ENCODE results near the gene MON1A.

The MON1A gene

DNA sequence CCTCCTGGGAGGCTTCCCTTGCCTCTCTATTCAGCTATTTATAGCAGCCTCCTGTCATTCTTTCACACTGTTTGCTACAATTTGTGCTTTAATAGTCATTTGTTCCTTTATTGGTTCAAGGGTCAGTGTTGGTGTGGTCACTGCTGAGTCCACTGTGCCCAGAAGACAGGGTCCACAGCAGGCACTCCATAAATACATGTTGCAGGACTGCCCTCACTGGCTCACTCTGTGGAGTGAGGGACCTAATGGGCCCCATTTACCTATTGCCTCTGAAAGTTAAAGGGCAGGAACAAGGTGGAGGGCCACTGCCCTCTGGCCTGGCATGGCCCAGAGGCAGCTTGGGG is 42.7 kb downstream of the MON1A start:
- DNase-seq: no peak

GRCh38 chr3:49883998-49884397 is 45.6 kb downstream of the MON1A start:
- no peak for DNase-seq

DNA sequence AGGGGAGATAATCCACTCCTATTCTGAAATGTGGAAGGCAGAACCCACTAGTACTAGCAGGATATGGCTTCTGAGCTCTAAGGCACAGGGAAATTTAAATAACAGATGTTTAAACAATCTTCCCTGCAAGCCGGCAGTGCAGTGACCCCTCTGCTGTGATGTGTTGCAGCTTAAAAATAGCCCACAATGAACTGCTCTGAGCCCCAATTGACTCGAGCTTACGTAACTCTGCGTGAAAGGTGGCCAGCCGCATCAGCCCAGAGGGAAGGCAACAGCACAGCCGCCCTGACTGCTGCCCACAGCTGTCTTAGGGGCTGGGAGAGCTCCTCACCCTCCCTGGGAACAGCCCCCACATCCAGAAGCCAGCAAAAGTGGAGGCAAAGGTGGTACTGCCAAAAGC is 47.4 kb downstream of the MON1A start:
- no peak for DNase-seq

DNA sequence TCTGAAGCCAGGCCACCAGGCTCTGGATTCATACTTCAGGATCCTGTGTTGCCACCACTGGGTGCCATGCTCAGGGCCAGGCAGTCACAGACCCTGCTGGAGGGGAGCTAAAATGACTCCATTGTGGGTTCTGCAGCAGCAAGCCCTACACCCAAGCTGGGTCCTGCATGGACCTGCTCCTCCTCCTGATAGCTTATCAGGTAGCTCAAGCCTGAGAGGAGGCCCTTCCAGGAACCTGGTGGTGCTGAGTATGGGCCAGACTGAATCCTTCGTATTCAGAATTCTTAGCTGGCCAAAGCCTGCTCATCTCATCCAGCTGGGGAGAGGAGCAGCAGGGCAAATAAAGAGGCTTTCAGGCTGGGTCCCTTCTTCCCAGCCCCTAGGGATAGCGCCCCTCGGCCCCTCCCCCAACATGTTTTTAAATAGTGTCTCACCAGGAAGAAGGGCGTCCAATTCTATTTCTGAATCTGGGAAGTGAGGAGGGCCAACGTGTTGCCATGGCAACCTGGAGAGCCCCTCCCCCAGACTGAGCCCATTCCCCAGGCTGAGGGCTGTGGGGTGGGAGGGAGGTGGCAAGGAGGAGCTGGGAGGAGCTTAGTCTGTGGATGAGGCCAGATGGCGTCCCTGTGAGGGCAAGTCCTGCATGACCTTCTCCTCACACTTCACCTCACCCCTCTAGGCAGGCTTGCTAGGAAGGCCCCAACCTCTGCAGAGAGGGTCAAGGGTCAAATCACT is 48.9 kb downstream of the MON1A start:
- DNase-seq: no peak

DNA sequence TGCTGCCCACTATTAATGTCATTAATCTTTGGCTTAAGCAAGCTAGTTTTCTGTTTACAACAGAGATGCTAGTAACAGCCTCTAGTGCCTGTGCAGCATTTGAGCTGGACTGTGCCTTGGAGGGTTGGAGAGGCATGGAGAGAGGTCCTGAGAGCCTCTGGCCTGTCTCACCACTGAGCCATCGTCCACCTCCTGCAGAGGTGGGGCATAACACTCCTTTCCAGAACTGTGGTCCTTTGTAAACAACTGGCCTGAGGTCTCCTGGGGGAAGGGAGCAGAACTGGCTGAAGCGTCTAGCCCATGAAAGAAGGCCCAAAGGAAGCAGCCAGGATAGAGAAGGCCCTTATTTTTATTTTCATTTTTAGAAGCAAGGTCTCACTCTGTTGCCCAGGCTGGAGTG is 49.9 kb downstream of the MON1A start:
- DNase-seq: no peak

GRCh38 chr3:49878686-49879085 is 50.9 kb downstream of the MON1A start:
- no peak for DNase-seq

DNA sequence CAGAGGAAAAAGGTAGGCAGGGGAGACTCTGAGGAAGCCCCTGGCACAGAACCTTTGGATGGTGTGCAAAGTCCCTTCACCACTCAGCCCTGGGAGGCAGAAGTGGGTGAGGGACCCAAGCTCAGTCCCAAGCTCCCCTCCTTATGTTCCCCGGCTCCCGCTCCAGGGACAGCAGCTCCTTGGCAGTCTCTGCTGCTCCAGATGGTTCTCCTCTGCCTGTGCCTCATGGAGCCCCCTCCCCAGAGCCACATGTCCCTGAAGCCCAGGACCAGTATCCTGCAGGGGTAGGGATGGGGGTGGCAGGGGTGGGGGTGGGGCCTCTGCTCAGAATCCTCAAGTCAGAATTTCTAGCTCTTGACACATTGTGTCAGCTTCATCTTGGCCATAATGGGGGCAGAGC is 51.9 kb downstream of the MON1A start:
- DNase-seq: no peak

DNA sequence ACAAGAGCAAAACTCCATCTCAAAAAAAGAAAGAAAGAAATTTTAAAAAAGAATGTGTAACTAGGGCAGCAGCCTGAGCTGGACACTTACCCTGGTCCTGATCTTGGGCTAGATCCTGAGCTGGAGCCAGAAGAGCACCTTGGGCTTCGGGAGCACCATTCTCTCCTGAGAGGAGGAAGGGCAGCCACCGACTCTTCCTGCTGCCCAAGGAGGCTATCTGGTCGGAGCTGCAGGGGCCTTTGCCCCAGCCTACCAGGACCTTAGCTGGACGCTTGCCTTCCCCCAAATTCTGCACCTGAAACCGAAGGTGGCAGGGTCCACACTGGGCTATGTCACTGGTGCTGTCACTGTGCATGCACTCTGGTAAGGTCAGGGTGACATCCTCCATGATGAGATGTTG is 53.0 kb downstream of the MON1A start:
- no peak for DNase-seq

DNA sequence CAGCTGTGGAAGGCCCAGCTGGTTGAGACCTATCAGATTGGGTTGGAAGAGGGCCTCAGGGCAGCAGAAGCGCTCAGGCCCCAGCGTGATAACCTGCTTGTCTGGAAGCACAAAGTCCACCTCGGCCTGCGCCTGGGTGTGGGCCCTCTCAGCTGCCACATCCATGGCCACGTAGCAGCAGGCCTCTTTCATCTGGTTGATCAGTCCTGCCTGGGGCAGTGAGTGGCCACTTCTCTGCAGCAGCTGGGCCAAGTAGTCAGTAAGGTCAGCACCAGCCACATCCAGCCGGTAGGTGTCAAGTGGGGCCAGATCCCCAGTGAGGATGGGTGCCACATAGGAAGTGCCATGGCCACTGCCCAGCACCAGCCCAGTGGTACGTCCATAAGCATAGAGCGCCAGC is 56.0 kb downstream of the MON1A start:
- no peak for DNase-seq

- peak; percentile 37 for DNase-seq
These were observed 56.8 kb downstream of the MON1A start for GRCh38 chr3:49872801-49873281.

- DNase-seq: no peak
These were observed 58.0 kb downstream of the MON1A start for GRCh38 chr3:49871531-49872153.

GRCh38 chr3:49869525-49870126 is 60.0 kb downstream of the MON1A start, which contains the start of gene CAMKV:
Gene CAMKV (minus strand): TSS chr3:49869906. CDS start chr3:49862388, 7,518 bp downstream.
- peak; percentile 17 for DNase-seq

DNA sequence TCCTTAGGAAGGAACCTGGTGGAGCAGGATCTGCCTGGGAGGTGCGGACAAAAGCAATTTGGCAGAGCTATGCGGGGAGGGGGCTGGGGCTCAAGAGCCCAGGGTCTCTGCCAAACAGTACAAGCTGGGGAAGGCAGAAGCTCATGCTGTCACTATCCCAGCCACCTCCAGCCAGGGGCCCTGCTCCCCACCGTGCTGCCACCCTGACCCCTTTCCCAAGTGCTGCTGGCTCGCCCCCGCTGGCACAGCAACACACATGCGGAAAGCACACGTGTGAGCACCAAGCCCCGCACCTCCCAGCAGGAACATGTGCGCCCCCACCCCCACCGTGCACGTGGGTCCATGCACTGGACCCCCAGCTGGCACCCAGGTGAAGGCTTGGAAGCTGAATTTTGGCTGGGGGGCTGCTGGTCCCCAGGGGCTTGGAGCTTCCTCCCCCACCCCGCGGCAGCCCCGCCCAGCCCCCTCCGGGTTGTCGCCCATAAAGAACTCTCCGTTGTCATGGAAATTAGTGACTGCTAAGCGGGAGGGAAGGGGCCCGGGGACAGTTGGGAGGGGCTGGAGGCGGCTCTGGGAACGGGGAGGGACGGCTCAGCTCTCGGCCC is 60.6 kb downstream of the MON1A start:
- no peak for DNase-seq

- DNase-seq: no peak
These were observed 61.7 kb downstream of the MON1A start for GRCh38 chr3:49867871-49868321.

DNA sequence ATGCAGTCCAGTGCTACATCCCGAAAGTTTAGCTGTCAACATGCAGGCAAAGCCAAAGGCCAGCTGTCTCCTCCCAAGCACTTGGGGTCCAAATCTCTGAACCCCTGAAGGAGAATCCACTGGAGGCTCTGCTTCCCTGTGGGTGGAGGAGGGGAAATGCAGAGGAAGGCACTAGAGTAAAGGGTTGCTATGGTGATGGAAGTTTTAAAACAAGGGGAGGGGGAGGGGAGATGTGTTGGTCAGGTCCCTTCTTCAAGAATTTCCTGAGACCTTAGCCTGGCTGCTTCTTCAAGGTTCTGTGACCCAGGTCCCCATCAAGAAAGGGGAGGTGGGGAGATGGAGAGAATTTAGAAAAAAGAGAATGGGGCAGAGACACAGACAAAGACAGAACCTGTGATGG is 62.2 kb downstream of the MON1A start:
- no peak for DNase-seq

DNA sequence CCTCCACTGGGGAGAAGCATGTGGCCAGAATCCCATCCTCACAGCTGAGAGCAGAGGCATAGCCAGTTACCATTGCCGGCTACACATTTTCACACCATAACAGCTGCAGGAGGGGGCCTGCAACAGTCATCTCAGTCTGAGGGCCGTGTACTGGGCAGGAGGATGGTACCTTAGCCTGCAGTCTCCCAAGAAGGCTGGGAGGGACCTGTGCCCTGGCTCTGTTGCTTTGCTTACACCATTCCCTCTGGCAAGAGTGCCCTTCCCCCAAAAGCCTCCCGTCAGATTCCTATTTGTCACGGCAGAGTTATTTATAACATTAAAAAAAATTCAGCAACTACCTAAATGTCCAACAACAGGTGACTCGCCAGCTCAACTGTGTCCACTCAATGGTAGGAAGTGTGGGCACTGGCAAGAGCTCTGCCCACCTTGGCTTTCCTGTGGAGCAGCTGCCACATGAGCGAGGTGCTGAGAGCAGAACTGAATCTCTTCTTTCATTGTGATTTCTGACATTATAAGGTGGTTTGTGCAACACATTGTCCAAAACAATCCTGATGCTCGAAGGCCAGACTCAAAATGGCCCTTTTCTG is 64.3 kb downstream of the MON1A start:
- no peak for DNase-seq

DNA sequence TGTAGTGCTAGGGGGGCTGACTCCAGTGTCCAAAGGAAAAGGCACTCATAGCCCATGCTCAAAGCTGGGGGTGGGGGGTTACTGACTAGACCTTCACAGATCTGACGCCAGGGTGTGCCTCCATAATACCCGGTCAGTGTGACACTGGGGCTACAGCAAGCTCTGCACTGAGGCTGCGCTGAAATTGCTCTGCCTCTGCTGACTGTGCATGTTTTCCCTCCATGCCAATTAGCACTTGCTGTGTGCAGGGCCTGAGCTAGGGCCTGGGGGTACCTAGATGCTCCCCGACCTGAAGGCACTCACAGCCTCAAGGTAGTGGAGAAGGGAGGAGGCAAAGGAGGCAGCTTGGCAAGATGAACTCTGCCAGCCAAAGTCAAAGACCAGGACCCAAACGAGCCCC is 65.1 kb downstream of the MON1A start:
- no peak for DNase-seq

- no peak for DNase-seq
These were observed 69.9 kb downstream of the MON1A start for GRCh38 chr3:49859576-49860305.

All from activated CD4-positive, alpha-beta T cell treated with anti-CD3 and anti-CD28 coated beads, Interleukin-2, amount 50 U/mL, for 1 hour (primary cell).